HEK293 (cell line): Measurements from ENCODE around the gene GPR62.
A peak's percentile ranks its signal among the peaks of the same experiment; 100 is the strongest.

Experiments
- GLIS2 ChIP-seq: fragments of 450-650 bp; formaldehyde crosslinking; IDR thresholded peaks from 2 replicates; pipeline ENCODE4 v1.5.1; 2016; ENCODE audit warnings: missing biosample characterization, missing genetic modification characterization
- PRDM10 ChIP-seq: fragments of 450-650 bp; formaldehyde crosslinking; IDR thresholded peaks from 2 replicates; pipeline ENCODE4 v1.5.1; 2016; ENCODE audit warnings: missing biosample characterization, missing genetic modification characterization
- PRDM2 ChIP-seq: fragments of 450-650 bp; formaldehyde crosslinking; IDR thresholded peaks from 2 replicates; pipeline ENCODE4 v1.5.1; 2016; ENCODE audit warnings: missing biosample characterization, missing genetic modification characterization, borderline replicate concordance
- RBAK ChIP-seq: fragments of 450-650 bp; formaldehyde crosslinking; IDR thresholded peaks from 2 replicates; pipeline ENCODE4 v1.5.1; 2016; ENCODE audit warnings: missing biosample characterization, missing genetic modification characterization
- ZBTB10 ChIP-seq: fragments of 450-650 bp; formaldehyde crosslinking; IDR thresholded peaks from 2 replicates; pipeline ENCODE4 v1.5.1; 2016; ENCODE audit warnings: missing biosample characterization, missing genetic modification characterization
- ZFHX2 ChIP-seq: fragments of 450-650 bp; formaldehyde crosslinking; conservative IDR thresholded peaks from 2 replicates; pipeline ENCODE4 v1.5.1; 2016; ENCODE audit warnings: missing biosample characterization, missing genetic modification characterization
- ZNF26 ChIP-seq: fragments of 450-650 bp; formaldehyde crosslinking; IDR thresholded peaks from 2 replicates; pipeline ENCODE4 v1.5.1; 2016; ENCODE audit warnings: missing biosample characterization, missing genetic modification characterization
- ZNF266 ChIP-seq: fragments of 450-650 bp; formaldehyde crosslinking; IDR thresholded peaks from 2 replicates; pipeline ENCODE4 v1.5.1; 2016; ENCODE audit warnings: missing biosample characterization, missing genetic modification characterization, low read depth
- ZNF274 ChIP-seq, 2 experiments: fragments of 200-500 bp in 1 of 2; fragments of 450-650 bp in 1 of 2; sonication (Bioruptor generic) in 1 of 2; formaldehyde crosslinking in 1 of 2; IDR thresholded peaks; 2 replicates each; pipeline versions ENCODE4 v1.5.1 to v1.6.1; 2014 to 2016; ENCODE audit warnings: borderline replicate concordance in 1 of 2, inconsistent platforms in 1 of 2, low read length in 1 of 2, missing biosample characterization in 1 of 2, missing genetic modification characterization in 1 of 2
- ZNF280D ChIP-seq: fragments of 450-650 bp; formaldehyde crosslinking; IDR thresholded peaks from 2 replicates; pipeline ENCODE4 v1.5.1; 2016; ENCODE audit warnings: missing biosample characterization, missing genetic modification characterization
- ZNF302 ChIP-seq: fragments of 450-650 bp; formaldehyde crosslinking; IDR thresholded peaks from 2 replicates; pipeline ENCODE4 v1.5.1; 2016; ENCODE audit warnings: missing biosample characterization, missing genetic modification characterization, low read depth
- ZNF341 ChIP-seq: fragments of 450-650 bp; formaldehyde crosslinking; IDR thresholded peaks from 2 replicates; pipeline ENCODE4; 2016; ENCODE audit warnings: low read depth, missing biosample characterization, missing genetic modification characterization
- ZNF529 ChIP-seq: fragments of 450-650 bp; formaldehyde crosslinking; IDR thresholded peaks from 2 replicates; pipeline ENCODE4 v1.5.1; 2017; ENCODE audit warnings: missing genetic modification characterization, missing biosample characterization; ENCODE audit not compliant: insufficient replicate concordance
- ZNF549 ChIP-seq: fragments of 450-650 bp; IDR thresholded peaks from 2 replicates; pipeline ENCODE4 v1.5.1; 2018; ENCODE audit warnings: missing biosample characterization, missing genetic modification characterization, mild to moderate bottlenecking, inconsistent platforms, moderate library complexity
- ZNF580 ChIP-seq: fragments of 450-650 bp; formaldehyde crosslinking; IDR thresholded peaks from 2 replicates; pipeline ENCODE4 v1.5.1; 2016; ENCODE audit warnings: missing biosample characterization, missing genetic modification characterization
- ZNF621 ChIP-seq: fragments of 450-650 bp; formaldehyde crosslinking; IDR thresholded peaks from 2 replicates; pipeline ENCODE4 v1.5.1; 2017; ENCODE audit warnings: missing biosample characterization, missing genetic modification characterization
- ZNF658 ChIP-seq: fragments of 450-650 bp; formaldehyde crosslinking; IDR thresholded peaks from 2 replicates; pipeline ENCODE4; 2016; ENCODE audit warnings: missing biosample characterization, missing genetic modification characterization
- ZNF704 ChIP-seq: fragments of 450-650 bp; formaldehyde crosslinking; IDR thresholded peaks from 2 replicates; pipeline ENCODE4 v1.5.1; 2016; ENCODE audit warnings: missing biosample characterization, missing genetic modification characterization
- ZNF76 ChIP-seq: fragments of 450-650 bp; formaldehyde crosslinking; IDR thresholded peaks from 2 replicates; pipeline ENCODE4; 2016; ENCODE audit warnings: low read depth, missing biosample characterization, missing genetic modification characterization, borderline replicate concordance
- ZNF785 ChIP-seq: fragments of 450-650 bp; formaldehyde crosslinking; IDR thresholded peaks from 2 replicates; pipeline ENCODE4 v1.5.1; 2016; ENCODE audit warnings: missing biosample characterization, missing genetic modification characterization

The GPR62 gene

GRCh38 chr3:52001443-52001974 is 46.3 kb downstream of the GPR62 start (continued):
- TF ChIP-seq PRDM2 (tag by site-specific recombination) (no peak), ZNF704 (tag by site-specific recombination) (no peak), ZNF529 (tag by site-specific recombination) (no peak), ZNF621 (tag by site-specific recombination) (no peak), ZNF26 (no peak), ZNF274 (IDR thresholded peaks at IDR 0.05; ENCODE audit: low read length) (no peak), ZNF274 (tag by site-specific recombination; IDR thresholded peaks at IDR 0.05; ENCODE audit: borderline replicate concordance) (no peak), ZNF785 (tag by site-specific recombination) (no peak), ZNF341 (peak; percentile 68), ZFHX2 (tag by site-specific recombination) (peak; percentile 29), ZNF266 (no peak), PRDM10 (tag by site-specific recombination) (peak; percentile 65), ZNF658 (tag by site-specific recombination) (no peak), ZNF580 (tag by site-specific recombination) (no peak), RBAK (tag by site-specific recombination) (no peak), ZNF302 (tag by site-specific recombination) (no peak), ZNF280D (no peak), ZNF76 (tag by site-specific recombination) (no peak), ZBTB10 (tag by site-specific recombination) (peak; percentile 39; the same call in 1 of the 2 replicates), GLIS2 (tag by site-specific recombination) (peak; percentile 57), ZNF549 (tag by site-specific recombination) (no peak)
